Tibial nerve (tissue), 3 donors: ENCODE data around the gene MARCHF10.

Source experiments
- CTCF ChIP-seq, 5 experiments: fragments of 200-600 bp in 3 of 5; fragments of 450-650 bp in 2 of 5; sonication (generic) in 3 of 5; IDR thresholded peaks; one replicate each; pipeline ENCODE4 v1.5.1; 2016 to 2019; ENCODE audit warnings: antibody characterized with exemption in 5 of 5, mild to moderate bottlenecking in 3 of 5, moderate library complexity in 2 of 5
- POLR2A ChIP-seq, 2 donors: fragments of 450-650 bp; IDR thresholded peaks; one replicate each; pipeline ENCODE4 v1.6.1; 2017; ENCODE audit warnings: antibody characterized with exemption in 2 of 2, mild to moderate bottlenecking in 2 of 2, moderate library complexity in 2 of 2

- TF ChIP-seq CTCF (IDR thresholded peaks at IDR 0.05) (no peak), POLR2A (IDR thresholded peaks at IDR 0.05) (no peak)
Observed at GRCh38 chr17:62662855-62663254, 145.3 kb downstream of the MARCHF10 start.
